Thymus (tissue), 11 donors: ENCODE results near the gene PAQR5. TPM values are rescaled to one million over a fixed set of nuclear protein-coding genes. Genes with fewer than 3 reads are reported as not detected.
"Not testable (repeated sequence)": the region's sequence is repeated elsewhere in the genome, so short reads cannot be mapped to it uniquely, and the experiment has no call there.

Experiments used
- DNase-seq, 9 donors: peaks; one replicate each; pipeline ENCODE4 v3.0.0-alpha.2; 2013; ENCODE audit warnings: low spot score in 9 of 9, low read depth in 6 of 9, missing footprints in 1 of 9
- H3K27ac ChIP-seq, 2 donors: one replicate each; pipeline ENCODE4 v1.5.1; 2013; ENCODE audit warnings: control low read depth in 1 of 2, low read depth in 1 of 2, low read length in 1 of 2, mild to moderate bottlenecking in 1 of 2, moderate library complexity in 1 of 2
- H3K27me3 ChIP-seq, 2 donors: one replicate each; pipeline ENCODE4 v1.5.1; 2013; ENCODE audit warnings: low read length in 1 of 2; ENCODE audit not compliant: control insufficient read depth in 2 of 2, insufficient read depth in 1 of 2
- H3K36me3 ChIP-seq, 2 donors: one replicate each; pipeline ENCODE4 v1.5.1; 2013; ENCODE audit warnings: low read length in 1 of 2, mild to moderate bottlenecking in 1 of 2, moderate library complexity in 1 of 2; ENCODE audit not compliant: control insufficient read depth in 2 of 2, insufficient read depth in 2 of 2
- H3K4me1 ChIP-seq, 2 donors: one replicate each; pipeline ENCODE4 v1.5.1; 2013; ENCODE audit warnings: low read length in 2 of 2; ENCODE audit not compliant: control insufficient read depth in 2 of 2, insufficient read depth in 2 of 2
- H3K4me3 ChIP-seq, 2 donors: one replicate each; pipeline ENCODE4 v1.5.1; 2013; ENCODE audit warnings: low read length in 2 of 2, control low read depth in 1 of 2, mild to moderate bottlenecking in 1 of 2
- H3K9me3 ChIP-seq, 2 donors: one replicate each; pipeline ENCODE4 v1.5.1; 2013; ENCODE audit warnings: low read length in 1 of 2, mild to moderate bottlenecking in 1 of 2; ENCODE audit not compliant: control insufficient read depth in 2 of 2, insufficient read depth in 1 of 2
- WGBS: extraction: QIAGEN DNeasy Blood & Tissue Kit; methylation state at CpG from one replicate; pipeline ENCODE4 v1.1.7; 2013; 5-methylcytosine and 5-hydroxymethylcytosine counted together
- polyA plus RNA-seq: library from polyadenylated mRNA; stranded (reverse); fragments of 200-250 nt; gene quantifications from one replicate; pipeline ENCODE4 v1.2.3, GENCODE V29; 2013
- total RNA-seq: library from RNA; stranded (reverse); fragments of 120-200 nt; gene quantifications from one replicate; pipeline ENCODE4 v1.2.4, GENCODE V29; 2013
- donor health status: healthy.

The PAQR5 gene
- total and polyA plus RNA-seq, 2 donors: 0.14 to 0.25 TPM

GRCh38 chr15:69290346-69291164 lies 8.2 kb upstream of the PAQR5 start:
- Histone ChIP-seq H3K27ac (no peak overlapping the region), H3K4me3 (no peak overlapping the region), H3K36me3 (no peaks in the 10 kb centered on the region), H3K4me1 (peaks cover 0 to 3% of the 10 kb centered on the region in 2 donors), H3K27me3 (peaks cover 0 to 2% of the 10 kb centered on the region in 2 donors), H3K9me3 (no peaks in the 10 kb centered on the region)
- 89% methylated on average over 7 of the region's 7 CpGs for WGBS
- DNase-seq: no peak

GRCh38 chr15:69291651-69292050 lies 7.1 kb upstream of the PAQR5 start:
- H3K27ac ChIP-seq, DNase-seq, H3K9me3 ChIP-seq, H3K4me1 ChIP-seq, H3K36me3 ChIP-seq, H3K27me3 ChIP-seq, H3K4me3 ChIP-seq: not testable (repeated sequence)
- WGBS: 95% methylated on average over 10 of the region's 10 CpGs

- peaks cover 0 to 3% of the 10 kb centered on the region in 2 donors for H3K4me1 ChIP-seq
- no peak overlapping the region for H3K27ac ChIP-seq
- DNase-seq: no peak
- WGBS: 94% methylated on average over 10 of the region's 10 CpGs
- no peaks in the 10 kb centered on the region for H3K9me3 ChIP-seq
- H3K36me3 ChIP-seq: no peaks in the 10 kb centered on the region
- H3K27me3 ChIP-seq: peaks cover 2 to 18% of the 10 kb centered on the region in 2 donors
- no peak overlapping the region for H3K4me3 ChIP-seq
Measured at GRCh38 chr15:69292826-69293420, 5.8 kb upstream of the PAQR5 start.

GRCh38 chr15:69293741-69294615 lies 4.7 kb upstream of the PAQR5 start:
- WGBS: 97% methylated on average over 11 of the region's 11 CpGs
- no peak for DNase-seq
- H3K27me3 ChIP-seq: peaks cover 13 to 28% of the 10 kb centered on the region in 2 donors
- no peaks in the 10 kb centered on the region for H3K9me3 ChIP-seq
- peaks cover 0 to 6% of the 10 kb centered on the region in 2 donors for H3K4me1 ChIP-seq
- no peak overlapping the region for H3K27ac ChIP-seq
- no peaks in the 10 kb centered on the region for H3K36me3 ChIP-seq
- H3K4me3 ChIP-seq: no peak overlapping the region

GRCh38 chr15:69296606-69297005 lies 2.1 kb upstream of the PAQR5 start:
- Histone ChIP-seq H3K36me3 (no peaks in the 10 kb centered on the region), H3K9me3 (no peaks in the 10 kb centered on the region), H3K27me3 (peaks cover 24 to 48% of the 10 kb centered on the region in 2 donors), H3K4me3 (no peak overlapping the region), H3K27ac (no peak overlapping the region), H3K4me1 (peaks cover 0 to 3% of the 10 kb centered on the region in 2 donors)
- no peak for DNase-seq
- 97% methylated on average over 6 of the region's 6 CpGs for WGBS

- no peak overlapping the region for H3K27ac ChIP-seq
- 96% methylated on average over 10 of the region's 10 CpGs for WGBS
Measured at GRCh38 chr15:69297642-69298353, 914 bp upstream of the PAQR5 start.

GRCh38 chr15:69298354-69298696 lies 387 bp upstream of the PAQR5 start:
- H3K4me1 ChIP-seq: peaks cover 0 to 3% of the 10 kb centered on the region in 2 donors
- no peaks in the 10 kb centered on the region for H3K36me3 ChIP-seq
- peaks cover 24 to 52% of the 10 kb centered on the region in 2 donors for H3K27me3 ChIP-seq
- 77% methylated on average over 15 of the region's 15 CpGs for WGBS
- no peak for DNase-seq
- H3K9me3 ChIP-seq: no peaks in the 10 kb centered on the region
- no peak overlapping the region for H3K27ac ChIP-seq
- H3K4me3 ChIP-seq: no peak overlapping the region

More at GRCh38 chr15:69297642-69298353, 914 bp upstream of the PAQR5 start:
- H3K4me1 ChIP-seq: peaks cover 0 to 3% of the 10 kb centered on the region in 2 donors
- no peak for DNase-seq
- no peak overlapping the region for H3K4me3 ChIP-seq
- H3K9me3 ChIP-seq: no peaks in the 10 kb centered on the region
- peaks cover 24 to 52% of the 10 kb centered on the region in 2 donors for H3K27me3 ChIP-seq
- no peaks in the 10 kb centered on the region for H3K36me3 ChIP-seq

GRCh38 chr15:69299451-69299886 lies 757 bp downstream of the PAQR5 start:
- H3K27ac ChIP-seq: no peak overlapping the region
- H3K4me3 ChIP-seq: peak overlapping the region in 1 of 2 donors; percentile 48
- WGBS: 25% methylated on average over 16 of the region's 16 CpGs
- peaks cover 0 to 3% of the 10 kb centered on the region in 2 donors for H3K4me1 ChIP-seq
- H3K27me3 ChIP-seq: peaks cover 24 to 52% of the 10 kb centered on the region in 2 donors
- DNase-seq: no peak
- no peaks in the 10 kb centered on the region for H3K36me3 ChIP-seq
- no peaks in the 10 kb centered on the region for H3K9me3 ChIP-seq
